Measurements from ENCODE around the gene AKR1C4.
A peak's percentile ranks its signal among the peaks of the same experiment; 100 is the strongest.

Gene AKR1C4

GRCh38 chr10:5198386-5198785 lies 1.7 kb downstream of the AKR1C4 start:
- POLR2A ChIA-PET: no interaction called here
- no peak for TF ChIP-seq ZNF157 (tag by site-specific recombination; IDR thresholded peaks at IDR 0.05)
- TF ChIP-seq, protein P1, sequence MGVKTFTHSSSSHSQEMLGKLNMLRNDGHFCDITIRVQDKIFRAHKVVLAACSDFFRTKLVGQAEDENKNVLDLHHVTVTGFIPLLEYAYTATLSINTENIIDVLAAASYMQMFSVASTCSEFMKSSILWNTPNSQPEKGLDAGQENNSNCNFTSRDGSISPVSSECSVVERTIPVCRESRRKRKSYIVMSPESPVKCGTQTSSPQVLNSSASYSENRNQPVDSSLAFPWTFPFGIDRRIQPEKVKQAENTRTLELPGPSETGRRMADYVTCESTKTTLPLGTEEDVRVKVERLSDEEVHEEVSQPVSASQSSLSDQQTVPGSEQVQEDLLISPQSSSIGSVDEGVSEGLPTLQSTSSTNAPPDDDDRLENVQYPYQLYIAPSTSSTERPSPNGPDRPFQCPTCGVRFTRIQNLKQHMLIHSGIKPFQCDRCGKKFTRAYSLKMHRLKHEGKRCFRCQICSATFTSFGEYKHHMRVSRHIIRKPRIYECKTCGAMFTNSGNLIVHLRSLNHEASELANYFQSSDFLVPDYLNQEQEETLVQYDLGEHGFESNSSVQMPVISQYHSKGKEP (tag by site-specific recombination; IDR thresholded peaks at IDR 0.05): no peak
- no peak for TF ChIP-seq MEIS1 (CRISPR knock-in tag; IDR thresholded peaks at IDR 0.05; ENCODE audit: borderline replicate concordance)
- TF ChIP-seq ZNF140 (tag by site-specific recombination; IDR thresholded peaks at IDR 0.05): no peak
- TF ChIP-seq ZNF155 (tag by site-specific recombination; IDR thresholded peaks at IDR 0.05): no peak
- TF ChIP-seq ZNF112 (tag by site-specific recombination; IDR thresholded peaks at IDR 0.05): no peak
- TF ChIP-seq, protein P2, sequence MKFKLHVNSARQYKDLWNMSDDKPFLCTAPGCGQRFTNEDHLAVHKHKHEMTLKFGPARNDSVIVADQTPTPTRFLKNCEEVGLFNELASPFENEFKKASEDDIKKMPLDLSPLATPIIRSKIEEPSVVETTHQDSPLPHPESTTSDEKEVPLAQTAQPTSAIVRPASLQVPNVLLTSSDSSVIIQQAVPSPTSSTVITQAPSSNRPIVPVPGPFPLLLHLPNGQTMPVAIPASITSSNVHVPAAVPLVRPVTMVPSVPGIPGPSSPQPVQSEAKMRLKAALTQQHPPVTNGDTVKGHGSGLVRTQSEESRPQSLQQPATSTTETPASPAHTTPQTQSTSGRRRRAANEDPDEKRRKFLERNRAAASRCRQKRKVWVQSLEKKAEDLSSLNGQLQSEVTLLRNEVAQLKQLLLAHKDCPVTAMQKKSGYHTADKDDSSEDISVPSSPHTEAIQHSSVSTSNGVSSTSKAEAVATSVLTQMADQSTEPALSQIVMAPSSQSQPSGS (tag by site-specific recombination; IDR thresholded peaks at IDR 0.05; ENCODE audit: low read depth): no peak
- TF ChIP-seq ZNF558 (tag by site-specific recombination; IDR thresholded peaks at IDR 0.05): no peak
- TF ChIP-seq PATZ1 (tag by site-specific recombination; IDR thresholded peaks at IDR 0.05): no peak
- no peak for TF ChIP-seq ZNF785 (tag by site-specific recombination; IDR thresholded peaks at IDR 0.05)
- TF ChIP-seq KLF7 (tag by site-specific recombination; IDR thresholded peaks at IDR 0.05; ENCODE audit: borderline replicate concordance): no peak
- no peak for TF ChIP-seq SP7 (tag by site-specific recombination; IDR thresholded peaks at IDR 0.05)
- no peak for TF ChIP-seq ZNF792 (tag by site-specific recombination; IDR thresholded peaks at IDR 0.05)

DNA sequence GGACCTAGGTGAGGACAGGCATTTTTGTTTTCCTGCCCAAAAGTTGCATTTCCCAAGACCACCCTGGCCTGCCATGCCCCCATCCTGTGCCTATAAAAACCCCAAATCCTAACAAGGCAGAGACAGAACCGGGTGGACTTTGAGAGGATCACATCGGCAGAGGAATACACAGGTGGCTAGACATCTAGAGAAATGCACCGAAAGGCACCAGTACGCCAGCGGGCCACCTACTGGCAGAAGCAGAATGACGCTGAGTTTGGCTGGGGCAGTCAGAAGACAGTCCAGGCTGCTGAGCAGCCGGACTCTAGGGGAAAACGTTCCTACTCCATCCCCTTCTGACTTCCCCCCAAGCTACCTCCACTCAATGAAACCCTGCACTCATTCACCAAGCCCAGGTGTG lies 2.8 kb downstream of the AKR1C4 start:
- Histone ChIP-seq H3K4me1 (ENCODE audit: control insufficient read depth, insufficient read depth, low read length) (no peaks in the 10 kb centered on the region), H3K9me3 (ENCODE audit: control insufficient read depth, insufficient read depth, low read depth, low read length) (no peaks in the 10 kb centered on the region), H3K4me3 (ENCODE audit: low read depth, low read length) (no peak overlapping the region), H3K36me3 (ENCODE audit: control insufficient read depth in 2 of 2, insufficient read depth in 1 of 2, low read length in 2 of 2) (no peaks in the 10 kb centered on the region), H3K27ac (ENCODE audit: extremely low read depth, low read depth, low read length) (no peak overlapping the region)
- CTCF ChIA-PET: no interaction called here
- POLR2A ChIA-PET: no interaction called here
- TF ChIP-seq ZBTB48 (tag by site-specific recombination; IDR thresholded peaks at IDR 0.05) (0 out of 2 replicates have a peak, but pooled peaks have one; percentile 5), ZNF174 (tag by site-specific recombination; IDR thresholded peaks at IDR 0.05) (no peak)

More at GRCh38 chr10:5198386-5198785, 1.7 kb downstream of the AKR1C4 start:
- H3K27ac ChIP-seq (ENCODE audit: extremely low read depth, low read depth, low read length): no peak overlapping the region
- no peaks in the 10 kb centered on the region for H3K4me1 ChIP-seq (ENCODE audit: control insufficient read depth, insufficient read depth, low read length)
- H3K36me3 ChIP-seq (ENCODE audit: control insufficient read depth in 2 of 2, insufficient read depth in 1 of 2, low read length in 2 of 2): no peaks in the 10 kb centered on the region
- no peak overlapping the region for H3K4me3 ChIP-seq (ENCODE audit: low read depth, low read length)
- CTCF ChIA-PET: no interaction called here
- no peaks in the 10 kb centered on the region for H3K9me3 ChIP-seq (ENCODE audit: control insufficient read depth, insufficient read depth, low read depth, low read length)

- H3K9me3 ChIP-seq (ENCODE audit: control insufficient read depth, insufficient read depth, low read depth, low read length): no peaks in the 10 kb centered on the region
- no peak overlapping the region for H3K4me3 ChIP-seq (ENCODE audit: low read depth, low read length)
- no peaks in the 10 kb centered on the region for H3K4me1 ChIP-seq (ENCODE audit: control insufficient read depth, insufficient read depth, low read length)
- CTCF ChIA-PET: no interaction called here
- H3K27ac ChIP-seq (ENCODE audit: extremely low read depth, low read depth, low read length): no peak overlapping the region
- no peaks in the 10 kb centered on the region for H3K36me3 ChIP-seq (ENCODE audit: control insufficient read depth in 2 of 2, insufficient read depth in 1 of 2, low read length in 2 of 2)
- POLR2A ChIA-PET: no interaction called here
- TF ChIP-seq ZNF549 (tag by site-specific recombination; IDR thresholded peaks at IDR 0.05): no peak
- no peak for TF ChIP-seq ZNF76 (tag by site-specific recombination; IDR thresholded peaks at IDR 0.05; ENCODE audit: borderline replicate concordance, low read depth)
- TF ChIP-seq, protein P3, sequence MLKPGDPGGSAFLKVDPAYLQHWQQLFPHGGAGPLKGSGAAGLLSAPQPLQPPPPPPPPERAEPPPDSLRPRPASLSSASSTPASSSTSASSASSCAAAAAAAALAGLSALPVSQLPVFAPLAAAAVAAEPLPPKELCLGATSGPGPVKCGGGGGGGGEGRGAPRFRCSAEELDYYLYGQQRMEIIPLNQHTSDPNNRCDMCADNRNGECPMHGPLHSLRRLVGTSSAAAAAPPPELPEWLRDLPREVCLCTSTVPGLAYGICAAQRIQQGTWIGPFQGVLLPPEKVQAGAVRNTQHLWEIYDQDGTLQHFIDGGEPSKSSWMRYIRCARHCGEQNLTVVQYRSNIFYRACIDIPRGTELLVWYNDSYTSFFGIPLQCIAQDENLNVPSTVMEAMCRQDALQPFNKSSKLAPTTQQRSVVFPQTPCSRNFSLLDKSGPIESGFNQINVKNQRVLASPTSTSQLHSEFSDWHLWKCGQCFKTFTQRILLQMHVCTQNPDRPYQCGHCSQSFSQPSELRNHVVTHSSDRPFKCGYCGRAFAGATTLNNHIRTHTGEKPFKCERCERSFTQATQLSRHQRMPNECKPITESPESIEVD (tag by site-specific recombination; IDR thresholded peaks at IDR 0.05): no peak
- TF ChIP-seq, protein P1 (tag by site-specific recombination; IDR thresholded peaks at IDR 0.05): no peak
- TF ChIP-seq ZNF558 (tag by site-specific recombination; IDR thresholded peaks at IDR 0.05): no peak
- TF ChIP-seq ZNF701 (tag by site-specific recombination; IDR thresholded peaks at IDR 0.05): no peak
- TF ChIP-seq MZF1 (tag by site-specific recombination; IDR thresholded peaks at IDR 0.05; ENCODE audit: borderline replicate concordance): no peak
- TF ChIP-seq ZNF623 (tag by site-specific recombination; IDR thresholded peaks at IDR 0.05): no peak
- no peak for TF ChIP-seq ZNF324 (tag by site-specific recombination; IDR thresholded peaks at IDR 0.05)
- TF ChIP-seq ZNF214 (tag by site-specific recombination; IDR thresholded peaks at IDR 0.05; ENCODE audit: borderline replicate concordance): no peak
Observed at GRCh38 chr10:5206799-5207198, 10.2 kb downstream of the AKR1C4 start.
